Endothelial cell of umbilical vein (primary cell): ENCODE measurements around the gene VGLL4. TPM values are rescaled to one million over a fixed set of nuclear protein-coding genes. Genes with fewer than 3 reads are reported as not detected.

Experiments
- BruUV-seq: library from RNA; stranded (reverse); fragments of 400-500 nt; replicated peaks from 2 replicates; lab custom pipeline; 2021; lab: Mats Ljungman, UMichigan
- CTCF ChIA-PET: fragments of 300-600, 350-600 bp; sonication (Branson Sonifier 250); formaldehyde crosslinking; loops from one replicate; lab custom pipeline; 2021; ENCODE audit warnings: antibody characterized with exemption, inconsistent platforms; lab: Charles Lee
- POLR2A ChIA-PET: fragments of 300-600, 350-600 bp; sonication (Branson Sonifier 250); formaldehyde crosslinking; loops from one replicate; lab custom pipeline; 2021; ENCODE audit warnings: antibody characterized with exemption, inconsistent platforms; lab: Charles Lee
- DNase-seq: peaks from one replicate; pipeline ENCODE4 v3.0.0-alpha.2; 2011; ENCODE audit warnings: low read depth, low spot score
- FAIRE-seq: peaks from 2 replicates; lab custom pipeline; 2011; peaks lifted over from hg19 to GRCh38; lab: Jason Lieb, UNC
- H2AFZ ChIP-seq: 2 replicates; pipeline ENCODE4 v1.6.0; 2012; ENCODE audit warnings: low read depth, low read length, control low read depth, inconsistent platforms
- H3K27ac ChIP-seq: 2 replicates; pipeline ENCODE4 v1.5.1; 2011; ENCODE audit warnings: low read depth, mild to moderate bottlenecking, control low read depth, low read length, moderate library complexity; ENCODE audit not compliant: insufficient read depth
- H3K27me3 ChIP-seq, 2 experiments: 2 replicates each; pipeline versions ENCODE4 v1.6.0 to v1.6.1; 2011; ENCODE audit warnings: low read length in 2 of 2, mixed read lengths in 1 of 2; ENCODE audit not compliant: control insufficient read depth in 2 of 2, insufficient read depth in 2 of 2
- H3K36me3 ChIP-seq, 2 experiments: 2 replicates in 1 of 2; 3 replicates in 1 of 2; pipeline ENCODE4 v1.5.1; 2011; ENCODE audit warnings: low read length in 2 of 2, mild to moderate bottlenecking in 1 of 2, moderate library complexity in 1 of 2; ENCODE audit not compliant: control insufficient read depth in 2 of 2, insufficient read depth in 2 of 2; ENCODE audit errors: extremely low read depth in 1 of 2
- H3K4me1 ChIP-seq: 3 replicates; pipeline ENCODE4 v1.5.1; 2011; ENCODE audit warnings: mild to moderate bottlenecking, low read length; ENCODE audit not compliant: control insufficient read depth, insufficient read depth; ENCODE audit errors: extremely low read depth
- H3K4me2 ChIP-seq: 2 replicates; pipeline ENCODE4 v1.6.1; 2011; ENCODE audit warnings: low read length, control low read depth, mixed read lengths; ENCODE audit not compliant: insufficient read depth
- H3K4me3 ChIP-seq, 3 experiments: fragments of 200-600 bp in 1 of 3; sonication (generic), shearing (Covaris generic) in 1 of 3; replicated peaks in 1 of 3; 2 replicates each; pipeline ENCODE4 v1.5.1; 2011 to 2016; ENCODE audit warnings: control low read depth in 3 of 3, low read length in 3 of 3, mild to moderate bottlenecking in 2 of 3, inconsistent platforms in 1 of 3, low read depth in 1 of 3, moderate library complexity in 1 of 3; ENCODE audit not compliant: insufficient read depth in 1 of 3
- H3K79me2 ChIP-seq: 2 replicates; pipeline ENCODE4 v1.6.0; 2012; ENCODE audit warnings: low read length, inconsistent platforms; ENCODE audit not compliant: control insufficient read depth, insufficient read depth
- H3K9ac ChIP-seq: replicated peaks from 2 replicates; pipeline ENCODE3; 2011; ENCODE audit warnings: low read length, control low read depth; ENCODE audit not compliant: insufficient read depth; ENCODE audit errors: extremely low read depth
- H3K9me1 ChIP-seq: replicated peaks from 3 replicates; pipeline ENCODE4 v1.6.0; 2011; ENCODE audit warnings: mild to moderate bottlenecking, low read length; ENCODE audit not compliant: control insufficient read depth, insufficient read depth; ENCODE audit errors: extremely low read depth
- H3K9me3 ChIP-seq: replicated peaks from 2 replicates; pipeline ENCODE4 v1.5.1; 2012; ENCODE audit warnings: low read length, inconsistent platforms; ENCODE audit not compliant: control insufficient read depth, insufficient read depth
- H4K20me1 ChIP-seq: replicated peaks from 2 replicates; pipeline ENCODE3; 2011; ENCODE audit warnings: mild to moderate bottlenecking, low read length; ENCODE audit not compliant: control insufficient read depth, insufficient read depth; ENCODE audit errors: extremely low read depth
- EZH2 ChIP-seq: IDR thresholded peaks from 2 replicates; pipeline ENCODE4 v1.6.1; 2012; ENCODE audit warnings: borderline replicate concordance, low read depth, mild to moderate bottlenecking, moderate library complexity, low read length, inconsistent platforms; ENCODE audit not compliant: severe bottlenecking
- FOS ChIP-seq: IDR thresholded peaks from 2 replicates; pipeline ENCODE4 v1.6.1; 2011; ENCODE audit warnings: mild to moderate bottlenecking, low read length, moderate library complexity, borderline replicate concordance; ENCODE audit not compliant: insufficient read depth
- GATA2 ChIP-seq: IDR thresholded peaks from 2 replicates; pipeline ENCODE4 v1.7.0; 2011; ENCODE audit warnings: low read depth, mild to moderate bottlenecking, moderate library complexity, mixed read lengths, low read length; ENCODE audit not compliant: insufficient read length, insufficient read depth
- JUN ChIP-seq: IDR thresholded peaks from 2 replicates; pipeline ENCODE4 v1.6.1; 2011; ENCODE audit warnings: borderline replicate concordance, low read depth; ENCODE audit not compliant: insufficient read length, insufficient read depth
- MYC ChIP-seq: IDR thresholded peaks from one replicate; pipeline ENCODE4 v1.6.1; 2011; ENCODE audit warnings: mild to moderate bottlenecking, low read depth, low read length
- POLR2A ChIP-seq: IDR thresholded peaks from 2 replicates; pipeline ENCODE4 v1.6.1; 2012; ENCODE audit warnings: low read depth, mild to moderate bottlenecking, control low read depth, low read length
- POLR2AphosphoS5 ChIP-seq: IDR thresholded peaks from 2 replicates; pipeline ENCODE4 v1.6.1; 2012; ENCODE audit warnings: low read depth, mild to moderate bottlenecking, control low read depth, low read length, moderate library complexity; ENCODE audit not compliant: insufficient read depth
- dilution Hi-C: fragments of 300-500 bp; cut with MboI; formaldehyde crosslinking; loops from one replicate; pipeline ENCODE4 v1.15.0; 2019; ENCODE audit warnings: low sequenced_read_pairs; ENCODE audit not compliant: extremely low pct_ligation_motif_present
- intact Hi-C: fragments of 100-400 bp; cut with micrococcal nuclease; formaldehyde crosslinking; loops from one replicate; pipeline ENCODE4 v1.10.0; 2022
- polyA plus RNA-seq, 4 experiments: library from polyadenylated mRNA; depleted of rRNA in 3 of 4; stranded (reverse) in 3 of 4; unstranded in 1 of 4; fragments of >200 nt; gene quantifications; 2 replicates each; pipeline versions ENCODE4 v1.2.1 to v1.2.3, GENCODE V29; 2011 to 2012; ENCODE audit warnings: missing spikeins in 1 of 4
- total RNA-seq: library from RNA; stranded (reverse); gene quantifications from 2 replicates; pipeline ENCODE4 v1.2.3, GENCODE V29; 2021
- TF ChIP-seq, protein P1 (sequence below), 2 donors: IDR thresholded peaks; 1 replicate in 1 of 2; 2 replicates in 1 of 2; pipeline ENCODE4 v1.5.1; 2011; ENCODE audit warnings: low read length in 2 of 2, mild to moderate bottlenecking in 2 of 2, moderate library complexity in 2 of 2, control low read depth in 1 of 2, inconsistent platforms in 1 of 2, low read depth in 1 of 2; ENCODE audit not compliant: insufficient read depth in 1 of 2; ENCODE audit errors: extremely low read depth in 1 of 2
- TF ChIP-seq, protein P2 (sequence below): IDR thresholded peaks from 2 replicates; pipeline ENCODE4 v1.6.1; 2011; ENCODE audit not compliant: insufficient read depth, insufficient read length

Gene VGLL4
- total and polyA plus RNA-seq, 2 donors (not counting 3 experiments of a cell fraction or from before 2014, with no cell fraction given), result 67.0 to 78.9 TPM

GRCh38 chr3:11587766-11588165, 55.9 kb downstream of the VGLL4 start:
- H3K9me3 ChIP-seq, result no peaks in the 10 kb centered on the region
- intact Hi-C loops (no loop called here), dilution Hi-C loops (no loop called here)
- no peak overlapping the region for H2AFZ ChIP-seq
- H3K27ac ChIP-seq, result no peak overlapping the region
- H3K4me3 ChIP-seq, result no peak overlapping the region
- no peaks in the 10 kb centered on the region for H3K27me3 ChIP-seq
- POLR2A ChIA-PET, result no interaction called here
- H3K9me1 ChIP-seq, result no peaks in the 10 kb centered on the region
- no peak for TF ChIP-seq GATA2
- no peak for TF ChIP-seq FOS
- TF ChIP-seq EZH2, result no peak
- no peak for TF ChIP-seq POLR2A
- TF ChIP-seq JUN, result no peak
- TF ChIP-seq, protein P1, sequence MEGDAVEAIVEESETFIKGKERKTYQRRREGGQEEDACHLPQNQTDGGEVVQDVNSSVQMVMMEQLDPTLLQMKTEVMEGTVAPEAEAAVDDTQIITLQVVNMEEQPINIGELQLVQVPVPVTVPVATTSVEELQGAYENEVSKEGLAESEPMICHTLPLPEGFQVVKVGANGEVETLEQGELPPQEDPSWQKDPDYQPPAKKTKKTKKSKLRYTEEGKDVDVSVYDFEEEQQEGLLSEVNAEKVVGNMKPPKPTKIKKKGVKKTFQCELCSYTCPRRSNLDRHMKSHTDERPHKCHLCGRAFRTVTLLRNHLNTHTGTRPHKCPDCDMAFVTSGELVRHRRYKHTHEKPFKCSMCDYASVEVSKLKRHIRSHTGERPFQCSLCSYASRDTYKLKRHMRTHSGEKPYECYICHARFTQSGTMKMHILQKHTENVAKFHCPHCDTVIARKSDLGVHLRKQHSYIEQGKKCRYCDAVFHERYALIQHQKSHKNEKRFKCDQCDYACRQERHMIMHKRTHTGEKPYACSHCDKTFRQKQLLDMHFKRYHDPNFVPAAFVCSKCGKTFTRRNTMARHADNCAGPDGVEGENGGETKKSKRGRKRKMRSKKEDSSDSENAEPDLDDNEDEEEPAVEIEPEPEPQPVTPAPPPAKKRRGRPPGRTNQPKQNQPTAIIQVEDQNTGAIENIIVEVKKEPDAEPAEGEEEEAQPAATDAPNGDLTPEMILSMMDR (IDR thresholded peaks at IDR 0.05; ENCODE audit: extremely low read depth in 1 of 2, insufficient read depth in 1 of 2, low read depth in 1 of 2, low read length in 2 of 2), result no peak
- TF ChIP-seq MYC, result no peak
- TF ChIP-seq, protein P2, sequence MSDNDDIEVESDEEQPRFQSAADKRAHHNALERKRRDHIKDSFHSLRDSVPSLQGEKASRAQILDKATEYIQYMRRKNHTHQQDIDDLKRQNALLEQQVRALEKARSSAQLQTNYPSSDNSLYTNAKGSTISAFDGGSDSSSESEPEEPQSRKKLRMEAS, result no peak
- no peak for TF ChIP-seq POLR2AphosphoS5
- no peak overlapping the region for H3K9ac ChIP-seq
- CTCF ChIA-PET, result no interaction called here
- no peak overlapping the region for H3K4me2 ChIP-seq
- H3K4me1 ChIP-seq, result peaks cover 35% of the 10 kb centered on the region
- peaks cover 100% of the 10 kb centered on the region for H3K79me2 ChIP-seq
- no TSS peak for BruUV-seq
- DNase-seq (no peak), FAIRE-seq (no peak)
- peaks cover 2 to 5% of the 10 kb centered on the region in 2 experiments for H3K36me3 ChIP-seq
- peaks cover 15% of the 10 kb centered on the region for H4K20me1 ChIP-seq
